ENCODE measurements around the gene RPS3.
"Not testable (repeated sequence)": the region's sequence is repeated elsewhere in the genome, so short reads cannot be mapped to it uniquely, and the experiment has no call there.

Gene RPS3

DNA sequence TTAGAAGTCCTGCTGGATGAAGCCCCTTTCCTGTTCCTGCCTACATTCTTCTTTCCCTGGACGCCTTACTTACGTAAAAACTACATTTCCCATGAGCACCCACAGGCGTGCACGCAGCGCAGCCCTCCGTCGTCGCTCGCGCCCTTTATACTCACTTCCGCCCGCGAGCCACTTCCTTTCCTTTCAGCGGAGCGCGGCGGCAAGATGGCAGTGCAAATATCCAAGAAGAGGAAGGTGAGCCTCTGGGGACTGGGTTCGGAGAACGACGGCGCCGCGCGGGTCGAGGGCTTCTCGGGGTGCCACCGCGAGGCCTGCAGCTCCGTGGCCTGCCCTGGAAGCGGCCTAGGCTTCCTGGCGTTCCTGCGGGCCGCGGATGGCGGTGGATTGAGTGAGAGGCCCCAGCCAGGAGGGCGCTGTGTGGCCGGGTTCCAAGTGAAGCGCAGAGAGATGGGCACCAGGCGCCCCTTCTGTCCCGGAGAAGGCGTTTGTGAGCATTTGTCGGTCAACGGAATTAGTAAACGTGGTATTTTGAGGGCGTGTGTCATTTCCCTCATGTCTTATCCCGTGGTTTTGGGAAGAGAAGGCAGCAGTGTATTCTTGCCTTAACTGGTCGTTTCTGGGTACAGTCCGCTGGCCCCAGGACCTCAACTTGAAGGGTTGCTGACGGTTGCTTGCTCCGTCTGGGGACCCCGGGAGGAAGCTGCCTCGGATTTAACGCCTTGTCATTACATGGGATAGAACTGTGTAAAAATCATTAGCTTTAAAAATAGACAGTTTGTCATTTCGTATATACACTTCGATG, at the start of gene RPS3:
RPS3 (plus strand) TSS at position 175 of the 802 bp plus-strand sequence; CDS start at position 205, 30 bp downstream.
- peak; percentile 77 for DNase-seq (ENCODE audit: low read depth)

GRCh38 chr11:75349521-75350116, 49.7 kb upstream of the RPS3 start:
- no peak for DNase-seq (ENCODE audit: low read depth)

GRCh38 chr11:75350122-75350742, 49.1 kb upstream of the RPS3 start:
- no peak for DNase-seq (ENCODE audit: low read depth)

- DNase-seq (ENCODE audit: low read depth) = peak; percentile 20
Observed at GRCh38 chr11:75350743-75351540, 48.4 kb upstream of the RPS3 start.

DNA sequence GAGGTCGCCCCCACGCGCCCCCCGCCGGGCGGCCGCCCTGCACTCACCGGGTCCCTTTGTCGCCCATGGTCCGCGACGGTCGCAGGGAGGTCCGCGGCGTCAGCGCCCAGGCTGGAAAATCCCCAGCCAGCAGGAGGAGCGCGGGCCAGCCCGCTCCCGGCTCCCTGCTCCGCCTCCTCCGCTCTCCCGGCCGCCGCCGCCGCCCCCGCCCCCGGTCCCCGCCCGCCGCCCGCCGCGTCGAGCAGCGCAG, 47.9 kb upstream of the RPS3 start, which contains the start of gene ARRB1:
ARRB1 (minus strand) TSS at position 121 of the 250 bp plus-strand sequence; CDS start at position 67, 54 bp downstream.
- DNase-seq (ENCODE audit: low read depth) = no peak

DNA sequence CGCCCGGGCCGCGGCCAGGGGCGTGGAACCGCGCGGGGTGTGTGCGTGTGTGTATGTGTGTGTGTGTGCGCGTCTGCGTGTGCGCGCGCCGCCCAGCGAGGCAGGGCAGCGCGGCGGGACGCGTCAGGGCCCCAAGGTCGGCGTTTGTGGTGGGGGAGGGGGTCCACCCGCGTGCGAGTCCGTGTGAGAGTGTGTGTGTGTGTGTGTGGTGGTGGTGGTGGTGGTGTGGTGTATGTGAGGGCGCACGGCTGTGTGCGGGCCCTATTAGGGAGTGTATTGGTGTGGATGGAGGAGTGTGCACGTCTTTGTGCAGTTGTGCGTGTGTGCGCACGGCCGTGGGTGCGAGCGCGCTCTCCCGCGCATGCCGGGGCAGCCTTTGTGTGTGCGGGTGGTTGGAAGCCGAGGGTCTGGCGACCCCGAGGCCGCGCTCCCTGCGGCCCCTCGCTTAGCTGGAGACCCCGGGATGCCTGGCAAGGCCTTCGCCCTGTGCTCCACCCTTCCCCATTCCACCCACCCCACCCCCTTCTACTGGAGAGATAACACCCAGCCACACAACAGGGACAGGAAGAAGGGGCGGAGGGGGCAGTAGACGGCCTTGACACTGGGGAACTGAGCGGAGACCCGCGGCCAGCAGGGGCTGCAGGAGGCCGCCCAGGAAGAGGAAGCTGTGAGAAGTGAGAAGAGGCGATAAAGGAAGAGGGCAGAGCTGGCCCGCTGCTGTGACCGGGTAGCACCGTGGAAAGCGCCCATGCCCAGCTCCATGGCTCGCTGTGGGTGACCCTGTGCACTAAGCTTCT, 47.3 kb upstream of the RPS3 start:
- DNase-seq (ENCODE audit: low read depth) = peak; percentile 61

DNA sequence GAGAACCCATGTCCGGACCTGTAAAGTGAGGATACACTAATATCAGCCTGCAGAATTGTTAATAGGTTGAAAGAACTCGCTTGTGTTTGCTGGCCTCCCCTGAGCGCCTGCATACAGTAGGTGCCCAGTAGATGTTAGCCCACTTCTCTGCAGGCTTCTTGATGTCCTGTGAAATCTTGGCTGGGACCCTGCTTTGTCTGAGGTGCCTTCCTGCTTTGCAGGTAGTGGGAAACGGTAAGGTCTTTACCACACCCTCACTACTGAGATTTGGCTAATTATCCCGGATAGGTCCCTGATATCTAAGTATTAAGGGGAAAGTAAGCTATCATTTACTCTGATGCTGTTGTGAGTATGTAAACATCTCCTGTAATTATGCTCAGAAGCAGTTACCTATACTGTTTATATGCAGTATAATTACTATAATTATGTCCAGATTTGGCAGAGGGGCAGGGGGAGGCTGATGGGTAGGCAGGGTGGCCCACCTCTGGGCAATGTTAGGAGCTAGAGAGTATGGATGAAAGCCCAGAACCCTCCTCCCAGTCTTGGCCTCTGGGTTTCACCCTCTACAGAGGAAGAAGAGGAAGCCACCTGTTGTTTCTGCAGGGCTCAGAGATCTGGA, 46.6 kb upstream of the RPS3 start:
- no peak for DNase-seq (ENCODE audit: low read depth)

GRCh38 chr11:75355051-75355450, 44.3 kb upstream of the RPS3 start:
- DNase-seq (ENCODE audit: low read depth) = no peak

GRCh38 chr11:75356613-75357012, 42.7 kb upstream of the RPS3 start:
- no peak for DNase-seq (ENCODE audit: low read depth)

DNA sequence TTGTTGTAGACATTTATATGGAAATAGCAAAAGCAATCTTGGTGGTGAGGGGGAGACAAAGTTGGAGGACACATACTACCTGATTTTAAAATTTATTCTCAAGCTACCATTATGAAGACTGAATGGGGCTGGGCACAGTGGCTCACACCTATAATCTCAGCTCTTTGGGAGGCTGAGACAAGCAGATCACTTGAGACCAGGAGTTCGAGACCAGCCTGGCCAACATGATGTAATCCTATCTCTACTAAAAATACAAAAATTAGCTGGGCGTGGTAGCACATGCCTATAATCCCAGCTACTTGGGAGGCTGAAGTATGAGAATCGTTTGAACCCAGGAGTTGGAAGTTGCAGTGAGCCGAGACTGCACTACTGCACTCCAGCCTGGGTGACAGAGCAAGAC, 37.0 kb upstream of the RPS3 start:
- not testable (repeated sequence) for DNase-seq (ENCODE audit: low read depth)

DNA sequence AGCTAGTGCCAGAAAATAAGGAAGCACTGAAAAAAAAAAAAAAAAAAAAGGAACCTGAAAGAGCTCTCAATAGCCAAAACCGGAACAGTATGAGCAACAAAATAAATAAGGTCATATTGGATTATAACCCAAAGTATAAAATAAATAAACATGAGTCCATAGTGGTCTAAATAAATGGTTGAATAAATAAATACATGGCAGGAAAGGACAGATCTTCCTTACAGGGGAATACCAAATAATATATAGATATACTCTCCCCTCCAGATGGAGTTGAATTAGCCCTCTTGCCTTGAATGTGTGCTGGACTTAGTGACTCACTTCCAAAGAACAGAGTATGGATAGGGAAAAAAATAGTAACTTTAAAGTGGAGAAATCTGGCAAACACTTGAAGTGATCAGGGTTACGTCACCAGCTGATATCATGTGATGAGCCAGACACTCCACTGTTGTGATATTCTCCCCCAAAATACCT, 33.6 kb upstream of the RPS3 start:
- no peak for DNase-seq (ENCODE audit: low read depth)

- not testable (repeated sequence) for DNase-seq (ENCODE audit: low read depth)
Observed at GRCh38 chr11:75366826-75367225, 32.5 kb upstream of the RPS3 start.

DNA sequence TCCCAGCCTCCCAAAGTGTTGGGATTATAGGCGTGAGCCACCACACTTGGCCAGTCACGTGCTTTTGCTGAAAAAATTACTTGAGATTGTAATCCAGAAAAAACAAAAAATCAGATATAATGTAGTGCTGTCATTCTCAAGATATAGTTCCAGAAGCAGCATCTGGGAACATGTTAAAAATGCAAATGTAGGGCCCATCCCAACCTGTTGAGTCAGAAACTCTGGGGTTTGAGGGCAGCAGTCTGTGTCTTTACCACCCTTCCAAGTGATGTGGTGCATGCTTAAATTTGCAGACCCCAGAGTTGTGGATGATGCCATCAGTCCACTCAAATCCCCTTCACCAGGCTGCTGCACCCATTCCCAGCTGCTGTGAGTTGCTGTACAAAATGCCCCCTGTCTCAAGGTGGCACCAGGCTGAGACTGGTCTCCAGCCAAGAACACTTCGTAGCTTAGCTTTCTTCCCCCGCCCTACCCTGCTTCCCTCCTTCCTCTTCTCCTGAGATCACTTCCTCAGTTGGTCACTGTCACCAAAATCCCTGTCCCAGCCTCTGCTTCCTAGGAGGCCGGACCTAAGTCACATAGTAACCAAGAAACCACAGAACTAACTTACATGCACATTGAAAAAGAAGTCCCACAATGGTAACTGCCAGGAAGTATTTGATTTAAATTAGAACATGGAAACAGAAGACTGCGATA, 29.6 kb upstream of the RPS3 start:
- DNase-seq (ENCODE audit: low read depth) = no peak

DNA sequence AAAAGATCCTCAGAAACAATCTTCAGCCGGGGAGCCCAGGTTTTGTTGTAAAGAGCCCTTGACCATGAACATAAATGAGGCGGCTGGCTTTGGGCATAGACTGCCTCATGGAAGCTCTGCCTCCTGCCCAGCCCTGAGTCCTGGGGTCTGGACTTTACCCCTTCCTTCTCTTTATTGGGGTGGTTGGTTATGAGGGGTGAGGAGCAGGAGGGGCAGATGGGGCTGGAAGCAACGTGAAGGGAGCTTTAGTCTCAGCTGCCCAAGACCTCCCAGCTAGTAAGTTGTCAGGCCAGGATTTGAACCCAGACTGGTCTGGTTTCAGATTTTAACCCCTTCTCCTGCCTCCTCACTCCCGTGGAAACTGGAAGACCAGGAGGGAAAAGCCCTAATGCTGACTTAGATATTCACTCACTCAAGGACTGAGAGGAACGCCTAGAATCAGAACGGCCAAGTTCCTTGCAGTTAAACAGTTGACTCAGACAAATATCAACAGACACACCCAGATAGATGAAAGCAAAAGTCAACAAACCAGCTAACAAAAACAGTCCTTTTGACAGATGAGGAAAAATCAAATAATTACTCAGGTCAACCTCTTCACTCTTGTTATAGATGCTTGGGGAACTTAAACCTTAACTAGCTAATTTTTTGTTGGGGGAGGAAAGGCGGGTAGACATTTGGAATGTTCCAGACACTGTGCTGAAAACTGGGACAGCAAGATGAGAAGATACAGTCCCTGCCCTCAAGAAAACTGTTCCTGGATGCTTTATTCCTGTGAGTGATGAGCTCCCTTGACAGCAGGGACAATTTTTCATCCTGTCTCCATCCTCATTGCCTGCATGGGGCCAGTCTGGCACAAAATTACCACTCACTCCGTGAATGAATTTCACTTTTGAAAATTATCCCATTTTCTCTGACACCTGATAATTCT, 27.1 kb upstream of the RPS3 start:
- no peak for DNase-seq (ENCODE audit: low read depth)

- no peak for DNase-seq (ENCODE audit: low read depth)
Observed at GRCh38 chr11:75373201-75373600, 26.1 kb upstream of the RPS3 start.

DNA sequence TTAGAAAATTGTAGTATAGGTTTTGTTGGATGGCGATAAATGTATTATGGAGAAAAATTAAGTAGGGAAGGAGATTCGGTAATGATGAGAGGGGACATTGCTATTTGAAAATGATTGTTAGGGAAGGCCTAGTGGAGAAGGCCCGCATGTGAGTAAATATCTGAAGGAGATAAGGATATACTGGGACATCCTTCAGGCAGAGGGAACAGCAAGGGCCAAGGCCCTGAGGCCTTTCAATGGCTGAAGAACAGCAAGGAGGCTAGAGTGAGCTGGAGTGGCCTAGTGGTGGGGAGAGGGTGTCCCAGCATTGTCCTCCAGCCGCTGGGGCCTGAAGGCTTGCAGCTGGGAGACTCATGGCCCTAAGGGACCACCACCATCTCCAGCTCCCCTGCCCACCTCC, 24.7 kb upstream of the RPS3 start:
- DNase-seq (ENCODE audit: low read depth) = no peak

DNA sequence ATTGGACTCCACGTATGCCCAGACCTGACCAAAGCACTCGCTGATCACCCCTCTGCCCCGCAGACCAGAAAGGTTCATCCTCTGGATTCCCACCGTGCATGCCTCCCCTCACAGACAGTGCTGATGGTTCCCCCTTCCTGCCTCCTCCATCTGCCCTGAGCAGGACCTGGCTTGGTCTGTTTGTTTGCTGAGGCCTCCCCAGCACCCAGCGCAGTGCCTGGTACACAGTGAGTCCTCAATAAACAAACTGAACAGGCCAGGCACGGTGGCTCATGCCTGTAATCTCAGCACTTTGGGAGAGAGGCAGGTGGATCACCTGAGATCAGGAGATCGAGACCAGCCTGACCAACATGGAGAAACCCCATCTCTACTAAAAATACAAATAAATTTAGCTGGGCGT, 23.7 kb upstream of the RPS3 start:
- no peak for DNase-seq (ENCODE audit: low read depth)

GRCh38 chr11:75376175-75376574, 23.1 kb upstream of the RPS3 start:
- DNase-seq (ENCODE audit: low read depth) = no peak

GRCh38 chr11:75378776-75379175, 20.5 kb upstream of the RPS3 start:
- not testable (repeated sequence) for DNase-seq (ENCODE audit: low read depth)
